IPS-NIHi7 (cell line): ENCODE measurements around the gene ELMO1.

Source experiments
- DNase-seq: peaks from one replicate; pipeline ENCODE4 v3.0.0; 2012; ENCODE audit warnings: mixed read lengths; ENCODE audit errors: extremely low spot score

Gene ELMO1, protein sequence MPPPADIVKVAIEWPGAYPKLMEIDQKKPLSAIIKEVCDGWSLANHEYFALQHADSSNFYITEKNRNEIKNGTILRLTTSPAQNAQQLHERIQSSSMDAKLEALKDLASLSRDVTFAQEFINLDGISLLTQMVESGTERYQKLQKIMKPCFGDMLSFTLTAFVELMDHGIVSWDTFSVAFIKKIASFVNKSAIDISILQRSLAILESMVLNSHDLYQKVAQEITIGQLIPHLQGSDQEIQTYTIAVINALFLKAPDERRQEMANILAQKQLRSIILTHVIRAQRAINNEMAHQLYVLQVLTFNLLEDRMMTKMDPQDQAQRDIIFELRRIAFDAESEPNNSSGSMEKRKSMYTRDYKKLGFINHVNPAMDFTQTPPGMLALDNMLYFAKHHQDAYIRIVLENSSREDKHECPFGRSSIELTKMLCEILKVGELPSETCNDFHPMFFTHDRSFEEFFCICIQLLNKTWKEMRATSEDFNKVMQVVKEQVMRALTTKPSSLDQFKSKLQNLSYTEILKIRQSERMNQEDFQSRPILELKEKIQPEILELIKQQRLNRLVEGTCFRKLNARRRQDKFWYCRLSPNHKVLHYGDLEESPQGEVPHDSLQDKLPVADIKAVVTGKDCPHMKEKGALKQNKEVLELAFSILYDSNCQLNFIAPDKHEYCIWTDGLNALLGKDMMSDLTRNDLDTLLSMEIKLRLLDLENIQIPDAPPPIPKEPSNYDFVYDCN

DNA sequence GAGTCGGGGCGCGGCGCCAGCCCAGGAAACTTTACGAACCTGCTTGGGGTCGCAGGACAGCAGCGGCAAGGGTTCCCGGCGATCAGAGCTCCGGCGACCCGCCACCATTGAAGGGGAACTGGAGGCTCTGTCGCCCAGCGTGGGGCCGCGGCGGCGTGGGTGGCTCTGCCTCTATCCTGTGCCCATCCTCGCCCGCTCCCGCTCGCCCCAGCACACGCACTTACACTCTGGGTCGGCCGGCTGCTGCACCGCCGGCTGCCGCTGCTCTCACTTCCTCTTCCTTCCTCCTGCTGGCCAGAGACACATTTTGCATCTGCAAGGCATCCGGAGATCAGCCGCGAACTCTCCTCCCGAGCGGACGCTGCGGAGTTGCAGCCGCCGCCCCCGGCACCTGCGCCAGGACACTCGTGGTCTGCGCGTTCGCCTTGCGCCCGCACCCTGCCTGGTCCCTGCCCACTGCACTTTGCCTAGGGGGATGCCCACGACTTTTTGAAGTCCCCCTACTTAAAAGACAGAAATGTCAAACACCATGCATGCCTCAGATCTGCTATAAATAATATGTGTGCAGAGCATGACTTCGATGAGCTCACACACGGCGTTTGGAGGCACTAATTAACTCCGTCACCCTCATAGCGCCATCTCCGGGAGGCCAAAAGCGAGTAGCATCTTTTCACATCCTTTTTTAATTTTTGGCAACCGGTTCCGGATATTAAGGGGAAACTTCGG, at the start of gene ELMO1:
TSS of gene ELMO1 (minus strand) at position 229 of the 726 bp plus-strand sequence. CDS start 106,174 bp downstream, outside the sequence.
- peak; percentile 88 for DNase-seq

GRCh38 chr7:37497576-37497975, 48.9 kb upstream of the ELMO1 start:
- DNase-seq: no peak

DNA sequence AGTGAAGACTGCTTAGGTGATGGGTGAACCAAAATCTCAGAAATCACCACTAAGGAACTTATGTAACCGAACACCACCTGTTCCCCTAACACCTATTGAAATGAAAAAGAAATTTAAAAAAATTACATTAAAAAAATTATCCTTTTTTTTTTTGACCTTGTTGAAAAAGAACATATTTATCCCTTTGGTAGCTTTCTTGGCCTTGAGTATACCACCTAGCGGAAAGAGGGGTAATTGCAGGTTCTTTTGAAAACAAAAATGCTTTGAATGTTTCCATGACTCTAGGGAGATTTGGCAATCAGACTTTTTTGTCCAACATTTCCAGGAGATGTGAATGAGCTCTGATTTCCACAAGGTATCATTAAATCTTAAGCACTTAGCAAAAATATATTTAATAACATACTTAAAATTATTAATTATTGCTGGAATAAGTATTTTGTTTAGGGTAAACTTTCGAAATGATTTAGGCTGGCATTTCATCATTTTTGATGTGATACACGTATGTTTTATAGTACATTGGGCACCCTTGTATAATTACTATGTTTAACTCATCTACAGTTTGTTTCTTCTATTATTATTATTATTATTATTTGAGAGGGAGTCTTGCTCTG, 47.0 kb upstream of the ELMO1 start:
- DNase-seq: peak; percentile 34

GRCh38 chr7:37494926-37495325, 46.3 kb upstream of the ELMO1 start:
- DNase-seq: no peak

DNA sequence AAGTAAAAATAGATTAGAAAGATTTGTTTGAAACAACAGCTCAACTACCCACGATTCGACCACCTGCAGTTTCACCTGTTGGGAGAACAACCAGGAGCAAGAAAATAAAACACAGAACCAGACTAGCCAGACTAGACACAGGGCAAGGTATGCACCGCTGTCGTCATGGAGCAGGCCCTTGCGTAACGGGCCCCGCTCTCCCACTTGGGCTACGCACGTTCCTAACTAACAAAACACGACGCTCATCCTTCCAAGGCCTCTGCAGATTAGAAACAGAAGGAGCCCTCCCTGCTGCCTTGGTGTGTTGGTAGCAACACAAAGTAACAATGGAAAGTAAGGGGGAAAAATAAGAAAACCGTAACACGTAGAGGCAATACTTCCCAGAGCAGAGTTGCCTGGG, 45.1 kb upstream of the ELMO1 start:
- DNase-seq: no peak

- no peak for DNase-seq
These were observed 44.5 kb upstream of the ELMO1 start for GRCh38 chr7:37493123-37493522.

- peak; percentile 76 for DNase-seq
These were observed 43.4 kb upstream of the ELMO1 start for GRCh38 chr7:37491919-37492694.

GRCh38 chr7:37489703-37490102, 41.0 kb upstream of the ELMO1 start:
- DNase-seq: no peak

GRCh38 chr7:37488163-37488764, 39.6 kb upstream of the ELMO1 start:
- no peak for DNase-seq

- no peak for DNase-seq
These were observed 35.9 kb upstream of the ELMO1 start for GRCh38 chr7:37484426-37485073.

GRCh38 chr7:37483627-37484026, 35.0 kb upstream of the ELMO1 start:
- no peak for DNase-seq

GRCh38 chr7:37482953-37483352, 34.3 kb upstream of the ELMO1 start:
- no peak for DNase-seq

- DNase-seq: no peak
These were observed 33.8 kb upstream of the ELMO1 start for GRCh38 chr7:37482505-37482904.

- no peak for DNase-seq
These were observed 33.1 kb upstream of the ELMO1 start for GRCh38 chr7:37481722-37482288.

- no peak for DNase-seq
These were observed 32.5 kb upstream of the ELMO1 start for GRCh38 chr7:37481154-37481553.

GRCh38 chr7:37480041-37481031, 31.7 kb upstream of the ELMO1 start:
- DNase-seq: no peak

- no peak for DNase-seq
These were observed 28.3 kb upstream of the ELMO1 start for GRCh38 chr7:37476881-37477450.

- DNase-seq: no peak
These were observed 27.8 kb upstream of the ELMO1 start for GRCh38 chr7:37476428-37476827.
